ENCODE data around the gene RTCA.
"Not testable (repeated sequence)": the region's sequence is repeated elsewhere in the genome, so short reads cannot be mapped to it uniquely, and the experiment has no call there.

The RTCA gene

GRCh38 chr1:100261686-100262085 is 4.3 kb upstream of the RTCA start:
- DNase-seq (ENCODE audit: low read depth), result no peak

GRCh38 chr1:100264081-100264480 is 1.9 kb upstream of the RTCA start:
- not testable (repeated sequence) for DNase-seq (ENCODE audit: low read depth)

- no peak for DNase-seq (ENCODE audit: low read depth)
Observed at GRCh38 chr1:100265562-100265930, 470 bp upstream of the RTCA start.

- no peak for DNase-seq (ENCODE audit: low read depth)
Observed at GRCh38 chr1:100266741-100267140, 725 bp downstream of the RTCA start.

GRCh38 chr1:100267284-100267683 is 1.3 kb downstream of the RTCA start:
- no peak for DNase-seq (ENCODE audit: low read depth)

GRCh38 chr1:100268202-100268601 is 2.2 kb downstream of the RTCA start:
- no peak for DNase-seq (ENCODE audit: low read depth)

- no peak for DNase-seq (ENCODE audit: low read depth)
Observed at GRCh38 chr1:100277866-100278265, 11.8 kb downstream of the RTCA start.

GRCh38 chr1:100279358-100279923 is 13.4 kb downstream of the RTCA start:
- DNase-seq (ENCODE audit: low read depth), result no peak

GRCh38 chr1:100279954-100280682 is 14.1 kb downstream of the RTCA start:
- no peak for DNase-seq (ENCODE audit: low read depth)

- DNase-seq (ENCODE audit: low read depth), result no peak
Observed at GRCh38 chr1:100284591-100284990, 18.6 kb downstream of the RTCA start.

- DNase-seq (ENCODE audit: low read depth), result no peak
Observed at GRCh38 chr1:100287162-100287561, 21.1 kb downstream of the RTCA start.

- DNase-seq (ENCODE audit: low read depth), result no peak
Observed at GRCh38 chr1:100290291-100290690, 24.3 kb downstream of the RTCA start.

- DNase-seq (ENCODE audit: low read depth), result peak; percentile 7
Observed at GRCh38 chr1:100292711-100293110, 26.7 kb downstream of the RTCA start.

- DNase-seq (ENCODE audit: low read depth), result no peak
Observed at GRCh38 chr1:100296140-100296539, 30.1 kb downstream of the RTCA start.

GRCh38 chr1:100296997-100297396 is 31.0 kb downstream of the RTCA start:
- DNase-seq (ENCODE audit: low read depth), result not testable (repeated sequence)

GRCh38 chr1:100298512-100298911 is 32.5 kb downstream of the RTCA start:
- DNase-seq (ENCODE audit: low read depth), result no peak

GRCh38 chr1:100299521-100300222 is 33.7 kb downstream of the RTCA start:
- DNase-seq (ENCODE audit: low read depth), result no peak

GRCh38 chr1:100300691-100301090 is 34.7 kb downstream of the RTCA start:
- no peak for DNase-seq (ENCODE audit: low read depth)

- DNase-seq (ENCODE audit: low read depth), result no peak
Observed at GRCh38 chr1:100302739-100303138, 36.7 kb downstream of the RTCA start.

- no peak for DNase-seq (ENCODE audit: low read depth)
Observed at GRCh38 chr1:100304227-100304626, 38.2 kb downstream of the RTCA start.

GRCh38 chr1:100304921-100305320 is 38.9 kb downstream of the RTCA start:
- no peak for DNase-seq (ENCODE audit: low read depth)

GRCh38 chr1:100305954-100306353 is 39.9 kb downstream of the RTCA start:
- DNase-seq (ENCODE audit: low read depth), result no peak

- no peak for DNase-seq (ENCODE audit: low read depth)
Observed at GRCh38 chr1:100306735-100307313, 40.8 kb downstream of the RTCA start.

Measured in CMK (cell line).